SU-DHL-6 (cell line): ENCODE results near the gene SART3.
A peak's percentile ranks its signal among the peaks of the same experiment; 100 is the strongest.

Source experiments
- H2AFZ ChIP-seq: fragments of 200-600 bp; sonication (generic); 2 replicates; pipeline ENCODE4 v1.6.1; 2014; ENCODE audit warnings: low read depth, mild to moderate bottlenecking, moderate library complexity, mixed read lengths, antibody characterized with exemption, low read length; ENCODE audit not compliant: severe bottlenecking
- H3F3A ChIP-seq: fragments of 200-600 bp; shearing (Covaris generic); 2 replicates; pipeline ENCODE4 v1.6.0; 2016; ENCODE audit warnings: antibody characterized with exemption, mild to moderate bottlenecking; ENCODE audit not compliant: insufficient read depth
- H3K27ac ChIP-seq: fragments of 200-600 bp; sonication (generic); 2 replicates; pipeline ENCODE4 v1.5.1; 2016; ENCODE audit warnings: low read depth, mild to moderate bottlenecking, low read length, moderate library complexity, mixed read lengths
- H3K27me3 ChIP-seq: fragments of 200-600 bp; sonication (generic), shearing (Covaris generic); 2 replicates; pipeline ENCODE4 v1.6.0; 2014; ENCODE audit warnings: mild to moderate bottlenecking, low read length
- H3K36me3 ChIP-seq: fragments of 200-600 bp; sonication (generic); 2 replicates; pipeline ENCODE4 v1.6.1; 2014; ENCODE audit warnings: mild to moderate bottlenecking, low read length, mixed read lengths
- H3K4me2 ChIP-seq: fragments of 300-600, 200-600 bp; shearing (Covaris generic), sonication (generic); 2 replicates; pipeline ENCODE4 v1.6.0; 2014; ENCODE audit warnings: low read length, low read depth, mild to moderate bottlenecking; ENCODE audit not compliant: poor library complexity, severe bottlenecking
- H3K4me3 ChIP-seq: fragments of 200-600 bp; sonication (generic); 2 replicates; pipeline ENCODE4 v1.5.1; 2014; ENCODE audit warnings: antibody characterized with exemption, low read length, mild to moderate bottlenecking, mixed read lengths; ENCODE audit not compliant: insufficient read depth, poor library complexity, severe bottlenecking
- H3K79me2 ChIP-seq: fragments of 200-600 bp; sonication (generic); 2 replicates; pipeline ENCODE4 v1.6.1; 2014; ENCODE audit warnings: mild to moderate bottlenecking, low read length, moderate library complexity; ENCODE audit not compliant: insufficient read depth
- H3K9ac ChIP-seq: fragments of 200-600 bp; sonication (generic); 2 replicates; pipeline ENCODE4 v1.7.0; 2014; ENCODE audit warnings: mild to moderate bottlenecking, low read length
- H3K9me2 ChIP-seq: fragments of 200-600 bp; sonication (generic); replicated peaks from 2 replicates; pipeline ENCODE4 v1.6.1; 2014; ENCODE audit warnings: low read length; ENCODE audit not compliant: insufficient read depth
- H3K9me3 ChIP-seq: fragments of 200-600 bp; sonication (generic); 2 replicates; pipeline ENCODE4 v1.6.1; 2014; ENCODE audit warnings: low read length, mixed read lengths; ENCODE audit not compliant: insufficient read depth
- H4K20me1 ChIP-seq: fragments of 200-600 bp; sonication (generic); 2 replicates; pipeline ENCODE4 v1.6.1; 2014; ENCODE audit warnings: low read depth, mild to moderate bottlenecking, antibody characterized with exemption, low read length, moderate library complexity, mixed read lengths
- CTCF ChIP-seq: fragments of 200-600 bp; sonication (generic); IDR thresholded peaks from one replicate; pipeline ENCODE4 v1.5.1; 2017; ENCODE audit warnings: antibody characterized with exemption, mild to moderate bottlenecking, low read length, moderate library complexity; ENCODE audit not compliant: insufficient read depth, poor library complexity, severe bottlenecking
- EZH2phosphoT487 ChIP-seq: fragments of 200-600 bp; sonication (generic), shearing (Covaris generic); conservative IDR thresholded peaks from 2 replicates; pipeline ENCODE4 v1.6.1; 2018; ENCODE audit warnings: mild to moderate bottlenecking, antibody characterized with exemption, low read length, moderate library complexity, mixed read lengths

Gene SART3, protein sequence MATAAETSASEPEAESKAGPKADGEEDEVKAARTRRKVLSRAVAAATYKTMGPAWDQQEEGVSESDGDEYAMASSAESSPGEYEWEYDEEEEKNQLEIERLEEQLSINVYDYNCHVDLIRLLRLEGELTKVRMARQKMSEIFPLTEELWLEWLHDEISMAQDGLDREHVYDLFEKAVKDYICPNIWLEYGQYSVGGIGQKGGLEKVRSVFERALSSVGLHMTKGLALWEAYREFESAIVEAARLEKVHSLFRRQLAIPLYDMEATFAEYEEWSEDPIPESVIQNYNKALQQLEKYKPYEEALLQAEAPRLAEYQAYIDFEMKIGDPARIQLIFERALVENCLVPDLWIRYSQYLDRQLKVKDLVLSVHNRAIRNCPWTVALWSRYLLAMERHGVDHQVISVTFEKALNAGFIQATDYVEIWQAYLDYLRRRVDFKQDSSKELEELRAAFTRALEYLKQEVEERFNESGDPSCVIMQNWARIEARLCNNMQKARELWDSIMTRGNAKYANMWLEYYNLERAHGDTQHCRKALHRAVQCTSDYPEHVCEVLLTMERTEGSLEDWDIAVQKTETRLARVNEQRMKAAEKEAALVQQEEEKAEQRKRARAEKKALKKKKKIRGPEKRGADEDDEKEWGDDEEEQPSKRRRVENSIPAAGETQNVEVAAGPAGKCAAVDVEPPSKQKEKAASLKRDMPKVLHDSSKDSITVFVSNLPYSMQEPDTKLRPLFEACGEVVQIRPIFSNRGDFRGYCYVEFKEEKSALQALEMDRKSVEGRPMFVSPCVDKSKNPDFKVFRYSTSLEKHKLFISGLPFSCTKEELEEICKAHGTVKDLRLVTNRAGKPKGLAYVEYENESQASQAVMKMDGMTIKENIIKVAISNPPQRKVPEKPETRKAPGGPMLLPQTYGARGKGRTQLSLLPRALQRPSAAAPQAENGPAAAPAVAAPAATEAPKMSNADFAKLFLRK

GRCh38 chr12:108560752-108561719 lies at the start of gene SART3:
TSS of gene SART3 (minus strand) at chr12:108561173. CDS start at chr12:108561154, 19 bp downstream.
- Histone ChIP-seq H3K9me3 (no peaks in the 10 kb centered on the region), H3K79me2 (peaks cover 55% of the 10 kb centered on the region), H3K4me2 (peak within 1 kb of the TSS; percentile 95), H4K20me1 (peaks cover 10% of the 10 kb centered on the region; the same call in 1 of the 2 replicates), H3K36me3 (peaks cover 13% of the 10 kb centered on the region; the same call in 1 of the 2 replicates), H3K9me2 (no peaks in the 10 kb centered on the region), H3F3A (peaks cover 7% of the 10 kb centered on the region), H3K27ac (peak within 1 kb of the TSS; percentile 88), H3K4me3 (peak within 1 kb of the TSS; percentile 98), H3K9ac (peak within 1 kb of the TSS; percentile 95), H2AFZ (peak within 1 kb of the TSS; percentile 81), H3K27me3 (no peaks in the 10 kb centered on the region)
- TF ChIP-seq EZH2phosphoT487 (no peak), CTCF (no peak)

GRCh38 chr12:108610336-108610815 lies 49.4 kb upstream of the SART3 start:
- Histone ChIP-seq H3F3A (no peaks in the 10 kb centered on the region), H3K36me3 (no peaks in the 10 kb centered on the region), H3K4me2 (no peak overlapping the region), H4K20me1 (no peaks in the 10 kb centered on the region), H3K9me2 (no peaks in the 10 kb centered on the region), H3K27me3 (no peaks in the 10 kb centered on the region), H3K79me2 (no peaks in the 10 kb centered on the region), H3K4me3 (no peak overlapping the region), H2AFZ (no peak overlapping the region), H3K27ac (no peak overlapping the region), H3K9ac (no peak overlapping the region), H3K9me3 (no peaks in the 10 kb centered on the region)
- TF ChIP-seq CTCF (no peak), EZH2phosphoT487 (no peak)
